ENCODE data around the gene CATSPER1. TPM values are rescaled to one million over a fixed set of nuclear protein-coding genes. Genes with fewer than 3 reads are reported as not detected.
A peak's percentile ranks its signal among the peaks of the same experiment; 100 is the strongest.

Gene CATSPER1
- total RNA-seq, 1 donor from 2014 or later: not detected

- H3K4me1 Mint-ChIP-seq (ENCODE audit: low read depth): peaks cover 46% of the 10 kb centered on the region
- no peaks in the 10 kb centered on the region for H3K9me3 Mint-ChIP-seq (ENCODE audit: low read depth)
- DNase-seq (ENCODE audit: low spot score): peak; percentile 21
- H3K27me3 Mint-ChIP-seq (ENCODE audit: low read depth): no peaks in the 10 kb centered on the region
- peak overlapping the region; percentile 99 for H3K4me3 Mint-ChIP-seq (ENCODE audit: unreplicated experiment)
- H3K36me3 Mint-ChIP-seq (ENCODE audit: low read depth): peaks cover 17% of the 10 kb centered on the region
- TF ChIP-seq CTCF (IDR thresholded peaks at IDR 0.05): no peak
- H3K27ac Mint-ChIP-seq (ENCODE audit: unreplicated experiment): peak overlapping the region; percentile 99
Observed at GRCh38 chr11:66052664-66052982, 26.3 kb upstream of the CATSPER1 start.

GRCh38 chr11:66051766-66052663 is 25.7 kb upstream of the CATSPER1 start, which contains the start of gene SF3B2:
TSS of gene SF3B2 (plus strand) at chr11:66052364. CDS start at chr11:66052385, 21 bp downstream.
- H3K4me1 Mint-ChIP-seq (ENCODE audit: low read depth): peaks cover 49% of the 10 kb centered on the region
- TF ChIP-seq CTCF (IDR thresholded peaks at IDR 0.05): no peak
- peak within 1 kb of the TSS; percentile 99 for H3K4me3 Mint-ChIP-seq (ENCODE audit: unreplicated experiment)
- DNase-seq (ENCODE audit: low spot score): peak; percentile 99
- H3K9me3 Mint-ChIP-seq (ENCODE audit: low read depth): no peaks in the 10 kb centered on the region
- no peaks in the 10 kb centered on the region for H3K27me3 Mint-ChIP-seq (ENCODE audit: low read depth)
- peak within 1 kb of the TSS; percentile 99 for H3K27ac Mint-ChIP-seq (ENCODE audit: unreplicated experiment)
- peaks cover 14% of the 10 kb centered on the region for H3K36me3 Mint-ChIP-seq (ENCODE audit: low read depth)

GRCh38 chr11:66051371-66051765 is 25.1 kb upstream of the CATSPER1 start:
- Mint-ChIP-seq H3K27ac (ENCODE audit: unreplicated experiment) (peak overlapping the region; percentile 86), H3K27me3 (ENCODE audit: low read depth) (no peaks in the 10 kb centered on the region), H3K4me3 (ENCODE audit: unreplicated experiment) (peak overlapping the region; percentile 99), H3K9me3 (ENCODE audit: low read depth) (no peaks in the 10 kb centered on the region), H3K4me1 (ENCODE audit: low read depth) (peaks cover 52% of the 10 kb centered on the region), H3K36me3 (ENCODE audit: low read depth) (peaks cover 12% of the 10 kb centered on the region)
- peak; percentile 17 for DNase-seq (ENCODE audit: low spot score)
- no peak for TF ChIP-seq CTCF (IDR thresholded peaks at IDR 0.05)

- peak; percentile 18 for DNase-seq (ENCODE audit: low spot score)
- no peaks in the 10 kb centered on the region for H3K27me3 Mint-ChIP-seq (ENCODE audit: low read depth)
- no peak for TF ChIP-seq CTCF (IDR thresholded peaks at IDR 0.05)
- H3K9me3 Mint-ChIP-seq (ENCODE audit: low read depth): no peaks in the 10 kb centered on the region
- peak overlapping the region; percentile 86 for H3K27ac Mint-ChIP-seq (ENCODE audit: unreplicated experiment)
- H3K36me3 Mint-ChIP-seq (ENCODE audit: low read depth): peaks cover 12% of the 10 kb centered on the region
- H3K4me3 Mint-ChIP-seq (ENCODE audit: unreplicated experiment): peak overlapping the region; percentile 99
- H3K4me1 Mint-ChIP-seq (ENCODE audit: low read depth): peaks cover 52% of the 10 kb centered on the region
Observed at GRCh38 chr11:66050581-66051231, 24.4 kb upstream of the CATSPER1 start.

- DNase-seq (ENCODE audit: low spot score): peak; percentile 77
- no peak for TF ChIP-seq CTCF (IDR thresholded peaks at IDR 0.05)
- peak within 1 kb of the TSS; percentile 47 for H3K4me3 Mint-ChIP-seq (ENCODE audit: unreplicated experiment)
- H3K36me3 Mint-ChIP-seq (ENCODE audit: low read depth): peaks cover 5% of the 10 kb centered on the region
- peaks cover 46% of the 10 kb centered on the region for H3K4me1 Mint-ChIP-seq (ENCODE audit: low read depth)
- no peaks in the 10 kb centered on the region for H3K9me3 Mint-ChIP-seq (ENCODE audit: low read depth)
- H3K27ac Mint-ChIP-seq (ENCODE audit: unreplicated experiment): peak within 1 kb of the TSS; percentile 45
- no peaks in the 10 kb centered on the region for H3K27me3 Mint-ChIP-seq (ENCODE audit: low read depth)
Observed at GRCh38 chr11:66048547-66049323, 22.5 kb upstream of the CATSPER1 start, which contains the start of gene GAL3ST3. TSS of gene GAL3ST3 (minus strand) at chr11:66049161. CDS start at chr11:66045415, 3,746 bp downstream.
